GM18502 (cell line): ENCODE measurements around the gene LDHB.
"Not testable (repeated sequence)": the region's sequence is repeated elsewhere in the genome, so short reads cannot be mapped to it uniquely, and the experiment has no call there.

Experiments used
- ATAC-seq: cut with Tn5 transposase; IDR thresholded peaks from one replicate; pipeline ENCODE4 v1.9.1; 2021; ENCODE audit warnings: mild to moderate bottlenecking; ENCODE audit not compliant: unreplicated experiment, poor library complexity

Gene LDHB

GRCh38 chr12:21657326-21658077 lies at the start of gene LDHB:
LDHB (minus strand) TSS chr12:21657842; CDS start chr12:21654671, 3,171 bp downstream.
- peak; percentile 96 for ATAC-seq

GRCh38 chr12:21704847-21705246 lies 47.2 kb upstream of the LDHB start:
- no peak for ATAC-seq

GRCh38 chr12:21699851-21700250 lies 42.2 kb upstream of the LDHB start:
- no peak for ATAC-seq

DNA sequence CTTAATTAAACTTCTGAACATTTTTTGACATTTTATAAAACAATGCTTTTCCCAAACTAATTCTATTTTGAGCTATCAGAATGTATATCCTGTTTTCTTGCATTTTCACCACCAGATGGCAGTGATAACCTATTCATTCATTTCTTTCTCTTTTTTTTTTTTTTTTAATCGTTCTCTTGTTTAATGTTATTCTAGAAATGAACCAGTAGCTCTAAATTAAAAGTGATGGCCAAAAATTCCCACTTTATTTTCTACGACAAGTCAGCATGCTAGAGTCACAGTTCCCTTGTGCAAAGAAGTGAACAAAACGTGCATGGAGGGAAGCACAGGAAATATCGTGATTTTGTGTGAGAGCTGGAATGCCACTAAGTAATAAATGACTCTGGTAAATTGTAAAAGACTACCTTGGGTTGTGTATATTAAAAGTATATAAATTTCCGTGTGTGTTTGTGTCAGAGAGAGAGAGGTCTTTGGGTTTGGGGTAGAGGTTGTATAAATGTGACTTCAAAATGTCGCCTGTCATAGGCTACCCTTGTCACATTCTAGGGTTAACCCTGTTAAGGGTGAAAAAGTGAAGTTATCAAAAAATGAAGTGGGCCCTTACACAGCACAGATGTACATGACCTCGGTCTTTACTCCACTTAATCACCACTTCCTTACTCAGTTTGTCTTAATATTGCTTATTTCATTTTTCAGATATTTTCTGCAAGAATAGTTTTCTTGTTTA lies 40.4 kb upstream of the LDHB start:
- ATAC-seq: no peak

DNA sequence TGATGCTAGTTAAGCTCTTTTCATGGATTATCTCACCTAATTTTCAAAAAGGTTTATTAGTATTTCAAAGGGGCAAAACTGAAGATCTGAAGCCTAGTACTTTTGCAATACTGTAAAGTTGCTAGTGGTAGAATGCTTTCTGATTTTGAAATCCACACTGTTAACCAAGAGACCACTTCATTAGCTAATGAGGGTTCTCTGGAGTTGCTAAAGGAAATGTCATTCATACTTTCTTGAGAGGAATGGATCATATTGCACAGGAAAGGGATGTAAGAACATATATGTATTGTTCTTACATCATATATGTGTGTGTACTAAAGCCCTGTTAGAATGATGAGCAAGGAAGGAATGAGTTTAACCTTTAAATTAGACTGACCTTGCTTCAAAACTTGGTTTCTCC lies 39.0 kb upstream of the LDHB start:
- no peak for ATAC-seq

GRCh38 chr12:21695986-21696385 lies 38.3 kb upstream of the LDHB start:
- no peak for ATAC-seq

GRCh38 chr12:21694660-21695059 lies 37.0 kb upstream of the LDHB start:
- ATAC-seq: no peak

DNA sequence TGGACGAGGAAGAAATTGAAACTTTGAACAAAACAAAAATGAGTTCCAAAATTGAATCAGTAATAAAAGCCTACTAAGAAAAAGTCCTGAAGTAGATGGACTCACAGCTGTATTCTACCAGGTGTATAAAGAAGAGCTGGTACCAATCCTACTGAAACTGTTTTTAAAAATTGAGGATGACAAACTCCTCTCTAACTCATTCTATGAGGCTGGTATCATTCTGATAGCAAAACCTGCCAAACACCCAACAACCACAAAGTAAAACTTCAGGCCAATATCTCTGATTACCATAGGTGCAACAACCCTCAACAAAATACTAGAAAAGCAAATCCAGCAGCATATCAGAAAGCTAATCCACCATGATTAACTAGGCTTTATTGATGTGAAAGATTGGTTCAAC lies 33.9 kb upstream of the LDHB start:
- ATAC-seq: no peak

GRCh38 chr12:21690704-21691368 lies 33.2 kb upstream of the LDHB start:
- no peak for ATAC-seq

- ATAC-seq: no peak
These were observed 25.5 kb upstream of the LDHB start for GRCh38 chr12:21683115-21683514.

- no peak for ATAC-seq
These were observed 21.3 kb upstream of the LDHB start for GRCh38 chr12:21678959-21679358.

DNA sequence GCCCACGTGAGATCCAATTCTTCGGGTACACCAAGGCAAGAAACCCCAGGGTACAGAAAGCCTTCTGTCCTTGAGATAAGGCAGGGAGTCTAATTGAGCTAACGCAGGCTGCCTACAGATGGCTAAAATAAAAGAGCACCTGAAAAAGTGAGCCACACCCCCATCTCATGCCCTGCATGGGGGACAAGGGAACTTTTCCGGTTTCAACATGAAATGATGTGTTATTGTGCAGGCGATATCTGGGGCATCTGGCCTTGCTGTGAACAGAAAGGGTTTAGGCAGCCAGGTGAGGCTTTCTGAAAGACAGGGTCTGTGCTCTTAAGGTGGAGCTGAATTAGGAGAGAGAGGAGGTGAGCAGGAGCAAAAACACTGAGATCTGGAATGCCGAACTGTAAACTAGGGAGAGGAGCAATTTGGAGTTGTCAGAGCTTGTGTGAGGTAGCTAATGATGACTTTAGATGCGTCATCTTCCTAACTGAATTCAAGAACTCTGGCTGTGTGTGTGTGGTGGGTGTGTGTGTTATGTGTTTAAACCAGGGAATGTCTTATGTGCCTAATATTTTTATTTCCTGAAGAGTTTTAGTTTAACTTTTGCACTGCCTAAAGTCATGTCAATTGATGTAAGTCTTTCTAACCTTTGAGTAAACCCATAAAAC lies 20.1 kb upstream of the LDHB start:
- no peak for ATAC-seq

GRCh38 chr12:21677204-21677603 lies 19.6 kb upstream of the LDHB start:
- no peak for ATAC-seq

GRCh38 chr12:21676776-21677175 lies 19.1 kb upstream of the LDHB start:
- ATAC-seq: no peak

GRCh38 chr12:21675641-21676040 lies 18.0 kb upstream of the LDHB start:
- ATAC-seq: no peak

- ATAC-seq: no peak
These were observed 17.5 kb upstream of the LDHB start for GRCh38 chr12:21675096-21675495.

GRCh38 chr12:21673830-21674552 lies 16.3 kb upstream of the LDHB start:
- not testable (repeated sequence) for ATAC-seq

- ATAC-seq: no peak
These were observed 14.5 kb upstream of the LDHB start for GRCh38 chr12:21672146-21672545.

GRCh38 chr12:21666722-21667121 lies 9.1 kb upstream of the LDHB start:
- ATAC-seq: no peak

DNA sequence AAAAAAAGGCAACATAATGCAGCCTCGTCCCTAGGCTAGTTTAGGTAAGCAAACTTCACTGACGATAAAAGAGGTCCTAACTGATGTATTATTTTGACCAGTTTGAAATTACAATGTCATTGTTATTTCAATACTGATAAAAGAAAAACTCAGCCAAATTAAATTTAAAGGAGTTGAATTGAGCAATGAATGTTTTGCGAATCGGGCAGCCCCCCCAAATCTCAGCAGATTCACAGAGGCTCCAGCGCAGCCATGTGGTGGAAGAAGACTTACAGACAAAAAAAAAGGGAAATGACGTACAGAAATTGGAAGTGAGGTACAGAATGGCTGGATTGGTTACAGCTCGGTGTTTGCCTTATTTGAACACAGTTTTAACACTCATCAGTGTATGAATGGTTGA lies 8.2 kb upstream of the LDHB start:
- no peak for ATAC-seq
